IMR-90 (cell line): ENCODE measurements around the gene CWC22. TPM values are rescaled to one million over a fixed set of nuclear protein-coding genes. Genes with fewer than 3 reads are reported as not detected.

Source experiments
- ATAC-seq: fragments of 200-7000 bp; cut with Tn5 transposase; 2 replicates; pipeline ENCODE4 v1.9.1; 2020; ENCODE audit warnings: low read depth, mild to moderate bottlenecking, moderate library complexity
- BruUV-seq: library from RNA; stranded (reverse); fragments of 400-500 nt; replicated peaks from 2 replicates; lab custom pipeline; 2021; lab: Mats Ljungman, UMichigan
- CTCF ChIA-PET: fragments of 300-600 bp; formaldehyde crosslinking; extraction: SDS; loops from one replicate; lab custom pipeline; 2021; ENCODE audit warnings: antibody characterized with exemption; lab: Yijun Ruan, JAX
- POLR2A ChIA-PET: fragments of 300-600 bp; sonication (Branson Sonifier 250); formaldehyde crosslinking; loops from one replicate; lab custom pipeline; 2022; ENCODE audit warnings: antibody characterized with exemption; ENCODE audit not compliant: unreplicated experiment; lab: Charles Lee
- DNase-seq: peaks from one replicate; pipeline ENCODE4 v3.0.0; 2013
- H2AFZ ChIP-seq: replicated peaks from 2 replicates; pipeline ENCODE3; 2013; ENCODE audit warnings: low read length, mild to moderate bottlenecking; ENCODE audit not compliant: poor library complexity
- H2AK5ac ChIP-seq: 2 replicates; pipeline ENCODE4 v1.6.1; 2013; ENCODE audit warnings: low read depth, low read length, inconsistent platforms
- H2AK9ac ChIP-seq: replicated peaks from 2 replicates; pipeline ENCODE3; 2013; ENCODE audit warnings: mild to moderate bottlenecking, low read depth, low read length, moderate library complexity; ENCODE audit not compliant: poor library complexity
- H2BK120ac ChIP-seq: 2 replicates; pipeline ENCODE4 v1.6.1; 2013; ENCODE audit warnings: low read depth, low read length, inconsistent platforms
- H2BK15ac ChIP-seq: 3 replicates; pipeline ENCODE4 v1.6.1; 2013; ENCODE audit warnings: low read depth, low read length, inconsistent platforms
- H2BK20ac ChIP-seq: 2 replicates; pipeline ENCODE4 v1.6.1; 2013; ENCODE audit warnings: low read depth, mild to moderate bottlenecking, inconsistent platforms, low read length, moderate library complexity
- H2BK5ac ChIP-seq: 2 replicates; pipeline ENCODE4 v1.6.1; 2013; ENCODE audit warnings: mild to moderate bottlenecking, low read depth, low read length, inconsistent platforms; ENCODE audit not compliant: poor library complexity, severe bottlenecking
- H3K14ac ChIP-seq: replicated peaks from 2 replicates; pipeline ENCODE4 v1.6.1; 2013; ENCODE audit warnings: low read depth, low read length, inconsistent platforms
- H3K18ac ChIP-seq: 2 replicates; pipeline ENCODE4 v1.6.1; 2013; ENCODE audit warnings: low read depth, low read length, control low read depth
- H3K23ac ChIP-seq: 2 replicates; pipeline ENCODE4 v1.6.1; 2013; ENCODE audit warnings: low read depth, low read length, inconsistent platforms
- H3K27ac ChIP-seq: 2 replicates; pipeline ENCODE4 v1.5.1; 2013; ENCODE audit warnings: mild to moderate bottlenecking, control low read depth, low read length; ENCODE audit not compliant: insufficient read depth
- H3K27me3 ChIP-seq: 2 replicates; pipeline ENCODE4 v1.6.1; 2013; ENCODE audit warnings: low read length; ENCODE audit not compliant: control insufficient read depth, insufficient read depth
- H3K36me3 ChIP-seq: 2 replicates; pipeline ENCODE4 v1.6.1; 2013; ENCODE audit warnings: low read length, mixed read lengths; ENCODE audit not compliant: control insufficient read depth, insufficient read depth
- H3K4ac ChIP-seq: 2 replicates; pipeline ENCODE4 v1.6.1; 2013; ENCODE audit warnings: low read depth, low read length, inconsistent platforms
- H3K4me1 ChIP-seq: 2 replicates; pipeline ENCODE4 v1.6.1; 2013; ENCODE audit warnings: low read length, mixed read lengths; ENCODE audit not compliant: control insufficient read depth, insufficient read depth
- H3K4me2 ChIP-seq: 2 replicates; pipeline ENCODE4 v1.6.1; 2013; ENCODE audit warnings: low read depth, mild to moderate bottlenecking, control low read depth, low read length, moderate library complexity
- H3K4me3 ChIP-seq: 2 replicates; pipeline ENCODE4 v1.5.1; 2013; ENCODE audit warnings: low read depth, mild to moderate bottlenecking, control low read depth, low read length, moderate library complexity; ENCODE audit not compliant: insufficient read depth
- H3K56ac ChIP-seq: 2 replicates; pipeline ENCODE4 v1.6.1; 2013; ENCODE audit warnings: low read length, inconsistent platforms; ENCODE audit not compliant: insufficient read depth; ENCODE audit errors: extremely low read depth
- H3K79me1 ChIP-seq, 2 experiments: 2 replicates each; pipeline ENCODE4 v1.6.1; 2013; ENCODE audit warnings: low read length in 2 of 2, inconsistent platforms in 1 of 2, low read depth in 1 of 2
- H3K9ac ChIP-seq: 2 replicates; pipeline ENCODE4 v1.6.1; 2013; ENCODE audit warnings: low read depth, low read length, control low read depth
- H3K9me1 ChIP-seq: 2 replicates; pipeline ENCODE4 v1.6.1; 2013; ENCODE audit warnings: low read length, inconsistent platforms; ENCODE audit not compliant: insufficient read depth
- H3K9me3 ChIP-seq: 2 replicates; pipeline ENCODE4 v1.6.1; 2013; ENCODE audit warnings: low read length; ENCODE audit not compliant: control insufficient read depth, insufficient read depth
- H4K20me1 ChIP-seq: 2 replicates; pipeline ENCODE4 v1.6.1; 2013; ENCODE audit warnings: low read length, inconsistent platforms; ENCODE audit not compliant: insufficient read depth
- H4K5ac ChIP-seq: 2 replicates; pipeline ENCODE4 v1.6.1; 2013; ENCODE audit warnings: mild to moderate bottlenecking, low read depth, low read length, control low read depth
- H4K8ac ChIP-seq, 2 experiments: 2 replicates each; pipeline ENCODE4 v1.6.1; 2013; ENCODE audit warnings: low read depth in 2 of 2, low read length in 2 of 2, control low read depth in 1 of 2, inconsistent platforms in 1 of 2
- H4K91ac ChIP-seq: 2 replicates; pipeline ENCODE4 v1.6.1; 2013; ENCODE audit warnings: low read depth, low read length, inconsistent platforms; ENCODE audit not compliant: insufficient read depth
- BHLHE40 ChIP-seq: fragments of 150-350 bp; IDR thresholded peaks from 2 replicates; pipeline ENCODE4 v1.6.1; 2016; ENCODE audit warnings: mild to moderate bottlenecking, low read depth, low read length
- CEBPB ChIP-seq: IDR thresholded peaks from 2 replicates; pipeline ENCODE4 v1.6.1; 2012; ENCODE audit warnings: low read depth, low read length, improper control_type of control experiment
- CHD1 ChIP-seq: IDR thresholded peaks from 2 replicates; pipeline ENCODE4 v1.6.1; 2012; ENCODE audit warnings: low read depth, low read length, improper control_type of control experiment
- CTCF ChIP-seq: conservative IDR thresholded peaks from 2 replicates; pipeline ENCODE4 v1.5.1; 2012; ENCODE audit warnings: mild to moderate bottlenecking, low read depth, low read length, improper control_type of control experiment
- ELK1 ChIP-seq: fragments of 150-350 bp; IDR thresholded peaks from 2 replicates; pipeline ENCODE4 v1.6.1; 2016; ENCODE audit warnings: low read depth, mild to moderate bottlenecking, low read length, moderate library complexity, borderline replicate concordance
- FOS ChIP-seq: fragments of 150-350 bp; IDR thresholded peaks from 2 replicates; pipeline ENCODE4 v1.6.1; 2016; ENCODE audit warnings: low read depth, low read length
- MAFK ChIP-seq: IDR thresholded peaks from 2 replicates; pipeline ENCODE4 v1.6.1; 2012; ENCODE audit warnings: low read depth, low read length, improper control_type of control experiment
- MAZ ChIP-seq: IDR thresholded peaks from 2 replicates; pipeline ENCODE4 v1.6.1; 2012; ENCODE audit warnings: low read depth, mild to moderate bottlenecking, low read length, improper control_type of control experiment, moderate library complexity, borderline replicate concordance
- MXI1 ChIP-seq: IDR thresholded peaks from 2 replicates; pipeline ENCODE4 v1.6.1; 2012; ENCODE audit warnings: low read depth, mild to moderate bottlenecking, low read length, moderate library complexity, borderline replicate concordance
- NFE2L2 ChIP-seq: fragments of 150-350 bp; IDR thresholded peaks from 2 replicates; pipeline ENCODE4 v1.6.1; 2016; ENCODE audit warnings: low read depth, mild to moderate bottlenecking, low read length
- POLR2A ChIP-seq: IDR thresholded peaks from 2 replicates; pipeline ENCODE4 v1.6.1; 2012; ENCODE audit warnings: mild to moderate bottlenecking, low read depth, low read length
- RAD21 ChIP-seq: IDR thresholded peaks from 2 replicates; pipeline ENCODE4 v1.6.1; 2012; ENCODE audit warnings: low read length, improper control_type of control experiment
- RCOR1 ChIP-seq: IDR thresholded peaks from 2 replicates; pipeline ENCODE4 v1.6.1; 2012; ENCODE audit warnings: mild to moderate bottlenecking, low read length, improper control_type of control experiment; ENCODE audit not compliant: insufficient replicate concordance
- RFX5 ChIP-seq: IDR thresholded peaks from 2 replicates; pipeline ENCODE4 v1.8.0; 2012; ENCODE audit warnings: low read depth, mild to moderate bottlenecking, low read length, moderate library complexity
- SMC3 ChIP-seq: fragments of 150-350 bp; IDR thresholded peaks from 2 replicates; pipeline ENCODE4 v1.6.1; 2016; ENCODE audit warnings: low read depth, mild to moderate bottlenecking, antibody characterized with exemption, low read length, moderate library complexity
- USF2 ChIP-seq: fragments of 150-350 bp; IDR thresholded peaks from 2 replicates; pipeline ENCODE4 v1.6.1; 2017; ENCODE audit warnings: mild to moderate bottlenecking, antibody characterized with exemption, low read length, low read depth
- WGBS, 2 experiments: methylation state at CpG; one replicate each; pipeline versions ENCODE4 v1.1.5 to v1.1.7; 2013; ENCODE audit warnings: missing lambda C conversion rate in 2 of 2; ENCODE audit not compliant: insufficient read length in 1 of 2; ENCODE audit errors: extremely low coverage in 2 of 2; 5-methylcytosine and 5-hydroxymethylcytosine counted together
- dilution Hi-C: fragments of 300-500 bp; cut with HindIII; formaldehyde crosslinking; loops from one replicate; pipeline ENCODE4 v1.14.3; 2018; ENCODE audit warnings: low sequenced_read_pairs; ENCODE audit not compliant: unreplicated experiment
- in situ Hi-C: fragments of 300-500 bp; cut with MboI; formaldehyde crosslinking; loops from 3 replicates; pipeline ENCODE4 v1.14.3; 2019; ENCODE audit warnings: low sequenced_read_pairs, inconsistent platforms, mixed read lengths
- intact Hi-C: fragments of 100-400 bp; cut with micrococcal nuclease; formaldehyde crosslinking; loops from 2 replicates; pipeline ENCODE4 v1.10.0; 2022
- polyA plus RNA-seq, 3 experiments: library from polyadenylated mRNA; depleted of rRNA; stranded (reverse); fragments of >200 nt; gene quantifications; 2 replicates each; pipeline ENCODE4 v1.2.3, GENCODE V29; 2012; ENCODE audit warnings: low replicate concordance in 1 of 3
- total RNA-seq: library from RNA; depleted of rRNA; stranded (reverse); fragments of >200 nt; gene quantifications from 2 replicates; pipeline ENCODE4 v1.2.3, GENCODE V29; 2012

The CWC22 gene
- total and polyA plus RNA-seq, 2 of the 4 experiments (the other 2 are of a cell fraction), result 4.5 to 17.9 TPM

GRCh38 chr2:179983250-179983932, 23.7 kb downstream of the CWC22 start:
- in situ Hi-C loops (no loop called here), intact Hi-C loops (no loop called here), dilution Hi-C loops (no loop called here)
- no peaks in the 10 kb centered on the region for H3K9me3 ChIP-seq
- BruUV-seq, result no TSS peak
- POLR2A ChIA-PET, result no interaction called here
- H3K4me3 ChIP-seq, result no peak overlapping the region
- H4K20me1 ChIP-seq, result no peaks in the 10 kb centered on the region
- H3K4me1 ChIP-seq, result peaks cover 2% of the 10 kb centered on the region
- H4K5ac ChIP-seq, result no peak overlapping the region
- no CpG with 5 or more reads among the region's 1 CpG for WGBS, 2 experiments
- no peak overlapping the region for H3K23ac ChIP-seq
- no peak overlapping the region for H3K9ac ChIP-seq
- no peak overlapping the region for H4K91ac ChIP-seq
- ATAC-seq, result no peak
- no peak for TF ChIP-seq CHD1
- TF ChIP-seq USF2, result no peak
- TF ChIP-seq SMC3, result no peak
- TF ChIP-seq FOS, result no peak
- TF ChIP-seq MAFK, result no peak
- no peak for TF ChIP-seq MXI1
- TF ChIP-seq ELK1, result no peak
- TF ChIP-seq NFE2L2, result no peak
- TF ChIP-seq CTCF, result no peak
- TF ChIP-seq POLR2A, result no peak
- no peak for TF ChIP-seq BHLHE40
- no peak for TF ChIP-seq RCOR1
- TF ChIP-seq MAZ, result no peak
- TF ChIP-seq CEBPB, result no peak
- no peak for TF ChIP-seq RFX5
- no peak for TF ChIP-seq RAD21
- H3K27me3 ChIP-seq, result no peaks in the 10 kb centered on the region
- H2BK5ac ChIP-seq, result no peak overlapping the region
- no peak overlapping the region for H3K14ac ChIP-seq
- no peak overlapping the region for H3K4me2 ChIP-seq
- H2BK20ac ChIP-seq, result no peak overlapping the region
- H2AK5ac ChIP-seq, result no peak overlapping the region
- no peak overlapping the region for H2BK120ac ChIP-seq
- H3K79me1 ChIP-seq, result no peaks in the 10 kb centered on the region
- H3K56ac ChIP-seq, result no peak overlapping the region
- H4K8ac ChIP-seq, result no peak overlapping the region
- H2AK9ac ChIP-seq, result no peak overlapping the region
- H3K4ac ChIP-seq, result no peak overlapping the region
- CTCF ChIA-PET, result interaction anchor here (0.5 to 1.2 kb wide), 3 partner anchors 15 to 46 kb away, joined by 3 to 4 read pairs (median 3); no protein-coding TSS in a partner anchor
- H3K36me3 ChIP-seq, result peaks cover 7% of the 10 kb centered on the region; the same call in 1 of the 2 replicates
- no peak overlapping the region for H3K27ac ChIP-seq
- no peaks in the 10 kb centered on the region for H3K9me1 ChIP-seq
- H3K18ac ChIP-seq, result no peak overlapping the region
- no peak overlapping the region for H2BK15ac ChIP-seq
- no peak overlapping the region for H2AFZ ChIP-seq
- no peak for DNase-seq
